Activated CD4-positive, alpha-beta T cell treated with anti-CD3 and anti-CD28 coated beads, Interleukin-2, amount 50 U/mL, for 1 hour (primary cell): ENCODE results near the gene SFTPD.
"Not testable (repeated sequence)": the region's sequence is repeated elsewhere in the genome, so short reads cannot be mapped to it uniquely, and the experiment has no call there.

Experiments used
- DNase-seq: peaks from one replicate; pipeline ENCODE4 v3.0.0-alpha.2; 2020

The SFTPD gene

DNA sequence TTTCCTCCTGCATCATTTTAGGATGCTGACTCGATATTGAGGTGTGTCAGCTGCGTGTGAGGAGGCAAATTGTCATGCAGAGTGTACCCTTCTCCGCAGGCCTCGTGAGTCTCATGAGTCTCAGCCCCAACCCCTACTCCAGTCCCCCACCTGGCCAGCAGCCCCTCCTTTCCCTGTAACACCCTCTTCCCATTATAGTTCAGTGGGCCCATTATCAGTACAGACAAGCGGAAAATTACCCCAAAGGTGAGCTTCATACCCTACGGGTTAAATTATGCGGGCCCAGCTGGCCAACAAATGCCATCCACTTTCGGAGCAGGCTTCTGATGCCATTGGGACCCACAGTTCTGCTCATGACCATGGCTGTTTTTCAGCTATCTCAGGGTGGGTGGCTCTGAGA lies 25.2 kb downstream of the SFTPD start:
- no peak for DNase-seq

GRCh38 chr10:79923145-79923544 lies 25.8 kb downstream of the SFTPD start:
- DNase-seq, result no peak

DNA sequence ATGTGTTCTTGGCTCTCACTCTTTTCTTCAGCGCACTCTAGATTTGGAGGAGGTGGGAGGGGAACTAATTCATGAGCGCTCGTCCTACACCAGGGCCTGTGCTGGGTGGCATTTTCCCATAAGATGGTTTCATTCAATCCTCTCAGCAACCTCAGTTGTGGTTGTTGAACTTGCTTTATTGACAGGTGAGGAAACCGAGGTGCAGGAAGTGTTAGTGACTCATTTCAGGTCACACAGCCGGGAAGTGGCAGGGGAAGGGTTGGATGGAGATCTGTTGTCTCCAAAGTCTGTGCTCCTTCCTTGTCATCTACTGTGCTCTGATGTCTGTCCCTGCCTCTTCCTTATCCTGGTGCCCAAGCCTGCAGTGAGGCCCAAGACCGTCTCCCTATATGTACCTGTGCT lies 26.9 kb downstream of the SFTPD start:
- DNase-seq, result not testable (repeated sequence)

DNA sequence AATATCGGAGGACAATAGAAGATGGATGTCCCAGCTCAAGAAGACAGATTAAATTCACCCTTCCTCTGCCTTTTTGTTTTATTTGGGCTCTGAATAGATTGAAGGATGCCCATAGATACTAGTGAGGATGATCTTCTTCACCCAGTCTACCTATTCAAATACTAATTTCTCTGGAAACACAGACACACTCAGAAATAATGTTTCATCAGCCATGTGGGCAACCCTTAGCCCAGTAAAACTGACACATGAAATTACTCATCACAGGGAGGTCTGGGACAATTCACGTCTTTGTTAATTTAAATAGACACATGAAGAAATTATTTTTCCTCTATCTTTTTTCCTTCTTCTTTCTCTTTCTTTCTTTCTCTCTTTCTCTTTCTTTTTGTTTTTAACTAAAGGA lies 33.1 kb downstream of the SFTPD start:
- DNase-seq, result not testable (repeated sequence)

DNA sequence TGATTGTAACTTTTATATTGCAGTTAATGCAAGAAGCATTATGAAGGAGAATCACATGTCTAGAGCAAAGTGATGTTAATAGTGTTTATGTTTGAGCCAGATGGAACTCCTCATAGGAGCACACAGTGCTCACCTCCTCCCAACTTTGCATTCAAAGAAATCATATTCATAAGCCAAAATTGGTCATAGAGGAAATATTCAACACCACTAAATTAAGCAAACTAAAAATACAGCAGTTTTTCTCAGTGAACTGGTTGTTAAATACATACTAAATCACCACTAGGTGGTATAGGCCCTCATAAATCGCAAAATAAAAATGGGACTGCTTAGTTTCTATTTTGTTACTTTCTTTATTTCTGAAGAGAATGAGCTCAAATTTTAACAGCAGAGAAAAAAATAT lies 34.4 kb downstream of the SFTPD start:
- not testable (repeated sequence) for DNase-seq

GRCh38 chr10:79910836-79911235 lies 38.1 kb downstream of the SFTPD start:
- DNase-seq, result no peak

DNA sequence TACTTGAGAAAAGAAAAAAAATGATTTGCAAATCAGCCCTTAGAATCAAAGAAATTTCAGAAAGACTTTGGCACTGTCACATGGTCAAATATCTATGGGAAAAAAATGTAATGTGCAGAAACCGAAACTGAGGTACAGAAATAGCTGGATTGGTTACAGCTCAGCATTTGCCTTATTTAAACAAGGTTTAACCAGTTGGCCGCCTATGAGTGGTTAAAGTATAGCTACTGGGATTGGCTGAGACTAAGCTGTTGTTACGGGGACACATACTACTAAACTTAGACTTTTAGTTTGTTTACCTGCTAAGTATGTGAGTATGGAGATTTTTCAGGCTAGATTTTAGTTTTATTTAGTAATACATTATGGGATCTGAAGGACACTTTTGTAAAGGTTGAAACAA lies 38.6 kb downstream of the SFTPD start:
- no peak for DNase-seq

- DNase-seq, result no peak
Measured at GRCh38 chr10:79905322-79906314, 43.3 kb downstream of the SFTPD start.

GRCh38 chr10:79904671-79905321 lies 44.1 kb downstream of the SFTPD start:
- peak; percentile 36 for DNase-seq

DNA sequence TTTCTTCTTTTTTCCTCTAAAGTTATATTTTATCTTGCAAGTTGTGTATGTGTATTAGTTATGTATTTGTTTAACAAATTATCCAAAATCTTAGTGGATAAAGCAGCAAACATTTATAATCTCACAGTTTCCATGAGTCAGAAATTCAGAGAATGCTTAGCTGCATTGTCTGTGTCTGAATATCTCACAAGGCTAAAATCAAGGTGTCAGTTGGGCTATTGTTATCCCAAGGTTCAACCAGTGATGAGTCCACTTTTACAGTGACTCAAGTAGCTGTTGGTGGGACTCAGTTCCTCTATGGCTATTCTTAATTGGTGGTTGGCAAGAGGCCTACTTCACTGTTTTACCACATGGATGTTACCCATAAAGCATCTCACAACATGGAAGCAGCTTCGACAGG lies 47.3 kb downstream of the SFTPD start:
- DNase-seq, result not testable (repeated sequence)

GRCh38 chr10:79898597-79899325 lies 50.1 kb downstream of the SFTPD start:
- DNase-seq, result no peak

- not testable (repeated sequence) for DNase-seq
Measured at GRCh38 chr10:79892896-79893295, 56.0 kb downstream of the SFTPD start.

GRCh38 chr10:79890469-79890868 lies 58.4 kb downstream of the SFTPD start:
- no peak for DNase-seq

- not testable (repeated sequence) for DNase-seq
Measured at GRCh38 chr10:79888984-79889383, 59.9 kb downstream of the SFTPD start.
